ENCODE data around the gene TMX2. TPM values are rescaled to one million over a fixed set of nuclear protein-coding genes. Genes with fewer than 3 reads are reported as not detected.

The TMX2 gene
- total RNA-seq, 1 experiment from 2014 or later: 93.9 TPM

DNA sequence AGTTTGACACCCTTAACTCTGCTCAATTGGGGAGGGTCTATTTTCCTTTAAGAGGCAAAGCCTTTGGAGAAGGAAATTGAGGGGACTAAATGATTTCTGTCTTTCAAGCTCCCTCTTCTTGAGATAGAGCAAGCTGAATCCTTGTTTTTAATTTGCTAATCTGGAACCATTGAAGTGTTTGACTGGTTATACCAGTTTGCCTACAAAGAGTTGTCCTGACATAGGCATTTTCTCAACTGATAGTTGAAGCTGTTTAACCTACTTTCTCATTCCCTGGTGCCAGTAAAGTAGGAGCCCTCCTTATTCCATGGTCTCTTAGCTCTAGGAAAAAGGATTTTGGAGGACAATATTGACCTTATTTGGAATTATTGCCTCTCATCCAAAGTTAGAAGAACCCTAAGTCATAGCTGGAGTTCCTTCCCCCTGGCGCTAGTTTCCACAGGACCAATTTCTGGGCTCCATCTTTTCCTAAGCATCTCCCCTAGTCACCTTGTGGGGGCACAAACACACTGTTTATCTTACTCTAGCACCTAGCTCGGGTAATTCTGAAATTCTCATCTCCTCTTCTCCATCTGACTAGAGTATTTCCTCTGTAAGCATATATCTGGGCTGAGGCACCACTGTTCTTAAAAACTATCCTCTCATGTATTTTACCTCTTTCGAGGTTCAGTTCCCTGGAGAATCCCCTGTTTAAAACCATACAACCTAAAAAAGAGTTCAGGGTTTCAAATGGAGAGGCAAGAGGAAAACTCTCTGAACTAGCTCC lies 37.0 kb upstream of the TMX2 start:
- Histone ChIP-seq H3K4me3 (replicated peaks in 1 of 2; ENCODE audit: low read depth in 1 of 2, low read length in 2 of 2) (no peak overlapping the region), H3K9me2 (ENCODE audit: insufficient read depth) (no peaks in the 10 kb centered on the region), H3K27me3 (ENCODE audit: insufficient read depth, low read length) (no peaks in the 10 kb centered on the region), H3K9ac (ENCODE audit: low read length) (no peak overlapping the region), H3K36me3 (ENCODE audit: control insufficient read depth in 1 of 2, insufficient read depth in 2 of 2, low read length in 2 of 2) (peaks cover 27 to 40% of the 10 kb centered on the region in 2 experiments), H3K4me1 (ENCODE audit: control insufficient read depth in 1 of 2, insufficient read depth in 2 of 2, low read length in 2 of 2) (peaks cover 0 to 6% of the 10 kb centered on the region in 2 experiments; a peak in 1 of 4 replicates), H3K9me3 (ENCODE audit: control insufficient read depth in 1 of 2, insufficient read depth in 1 of 2, low read depth in 1 of 2, low read length in 2 of 2) (no peaks in the 10 kb centered on the region), H2AFZ (ENCODE audit: low read depth, low read length, poor library complexity, severe bottlenecking) (no peak overlapping the region), H4K20me1 (ENCODE audit: insufficient read depth) (0 out of 2 replicates have a peak, but pooled peaks cover 4% of the 10 kb centered on the region), H3K4me2 (ENCODE audit: low read length) (no peak overlapping the region), H3K79me2 (ENCODE audit: insufficient read depth, low read length) (peaks cover 95% of the 10 kb centered on the region), H3K27ac (ENCODE audit: low read depth, low read length) (no peak overlapping the region)
- TF ChIP-seq RAD21 (IDR thresholded peaks at IDR 0.05; ENCODE audit: low read depth) (no peak), YY1 (IDR thresholded peaks at IDR 0.05; ENCODE audit: extremely low read depth, insufficient replicate concordance, low read depth, low read length) (no peak), POLR2A (IDR thresholded peaks at IDR 0.05; ENCODE audit: borderline replicate concordance, extremely low read depth, insufficient read depth, insufficient read length) (no peak), TCF7L2 (IDR thresholded peaks at IDR 0.05; ENCODE audit: borderline replicate concordance, extremely low read depth, insufficient read depth, insufficient read length) (no peak), EZH2phosphoT487 (IDR thresholded peaks at IDR 0.05; ENCODE audit: borderline replicate concordance) (no peak), JUND (IDR thresholded peaks at IDR 0.05) (no peak), FOSL1 (IDR thresholded peaks at IDR 0.05; ENCODE audit: low read depth) (no peak), EGR1 (IDR thresholded peaks at IDR 0.05; ENCODE audit: low read depth) (no peak), CBX3 (IDR thresholded peaks at IDR 0.05; ENCODE audit: low read depth) (no peak), SIN3A (IDR thresholded peaks at IDR 0.05; ENCODE audit: low read depth) (no peak), MAX (IDR thresholded peaks at IDR 0.05) (no peak), EZH2 (IDR thresholded peaks at IDR 0.05) (no peak), ATF3 (IDR thresholded peaks at IDR 0.05) (no peak)
- TF ChIP-seq, protein P1, sequence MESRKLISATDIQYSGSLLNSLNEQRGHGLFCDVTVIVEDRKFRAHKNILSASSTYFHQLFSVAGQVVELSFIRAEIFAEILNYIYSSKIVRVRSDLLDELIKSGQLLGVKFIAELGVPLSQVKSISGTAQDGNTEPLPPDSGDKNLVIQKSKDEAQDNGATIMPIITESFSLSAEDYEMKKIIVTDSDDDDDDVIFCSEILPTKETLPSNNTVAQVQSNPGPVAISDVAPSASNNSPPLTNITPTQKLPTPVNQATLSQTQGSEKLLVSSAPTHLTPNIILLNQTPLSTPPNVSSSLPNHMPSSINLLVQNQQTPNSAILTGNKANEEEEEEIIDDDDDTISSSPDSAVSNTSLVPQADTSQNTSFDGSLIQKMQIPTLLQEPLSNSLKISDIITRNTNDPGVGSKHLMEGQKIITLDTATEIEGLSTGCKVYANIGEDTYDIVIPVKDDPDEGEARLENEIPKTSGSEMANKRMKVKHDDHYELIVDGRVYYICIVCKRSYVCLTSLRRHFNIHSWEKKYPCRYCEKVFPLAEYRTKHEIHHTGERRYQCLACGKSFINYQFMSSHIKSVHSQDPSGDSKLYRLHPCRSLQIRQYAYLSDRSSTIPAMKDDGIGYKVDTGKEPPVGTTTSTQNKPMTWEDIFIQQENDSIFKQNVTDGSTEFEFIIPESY (IDR thresholded peaks at IDR 0.05; ENCODE audit: extremely low read depth, insufficient replicate concordance, low read length): no peak
- TF ChIP-seq, protein P2, sequence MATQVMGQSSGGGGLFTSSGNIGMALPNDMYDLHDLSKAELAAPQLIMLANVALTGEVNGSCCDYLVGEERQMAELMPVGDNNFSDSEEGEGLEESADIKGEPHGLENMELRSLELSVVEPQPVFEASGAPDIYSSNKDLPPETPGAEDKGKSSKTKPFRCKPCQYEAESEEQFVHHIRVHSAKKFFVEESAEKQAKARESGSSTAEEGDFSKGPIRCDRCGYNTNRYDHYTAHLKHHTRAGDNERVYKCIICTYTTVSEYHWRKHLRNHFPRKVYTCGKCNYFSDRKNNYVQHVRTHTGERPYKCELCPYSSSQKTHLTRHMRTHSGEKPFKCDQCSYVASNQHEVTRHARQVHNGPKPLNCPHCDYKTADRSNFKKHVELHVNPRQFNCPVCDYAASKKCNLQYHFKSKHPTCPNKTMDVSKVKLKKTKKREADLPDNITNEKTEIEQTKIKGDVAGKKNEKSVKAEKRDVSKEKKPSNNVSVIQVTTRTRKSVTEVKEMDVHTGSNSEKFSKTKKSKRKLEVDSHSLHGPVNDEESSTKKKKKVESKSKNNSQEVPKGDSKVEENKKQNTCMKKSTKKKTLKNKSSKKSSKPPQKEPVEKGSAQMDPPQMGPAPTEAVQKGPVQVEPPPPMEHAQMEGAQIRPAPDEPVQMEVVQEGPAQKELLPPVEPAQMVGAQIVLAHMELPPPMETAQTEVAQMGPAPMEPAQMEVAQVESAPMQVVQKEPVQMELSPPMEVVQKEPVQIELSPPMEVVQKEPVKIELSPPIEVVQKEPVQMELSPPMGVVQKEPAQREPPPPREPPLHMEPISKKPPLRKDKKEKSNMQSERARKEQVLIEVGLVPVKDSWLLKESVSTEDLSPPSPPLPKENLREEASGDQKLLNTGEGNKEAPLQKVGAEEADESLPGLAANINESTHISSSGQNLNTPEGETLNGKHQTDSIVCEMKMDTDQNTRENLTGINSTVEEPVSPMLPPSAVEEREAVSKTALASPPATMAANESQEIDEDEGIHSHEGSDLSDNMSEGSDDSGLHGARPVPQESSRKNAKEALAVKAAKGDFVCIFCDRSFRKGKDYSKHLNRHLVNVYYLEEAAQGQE (IDR thresholded peaks at IDR 0.05; ENCODE audit: low read depth): no peak
- intact Hi-C loops (cut with micrococcal nuclease): no loop called here
- ChIA-PET CTCF (interaction anchor here (0.7 kb wide), 1 partner anchor 125 kb away, joined by 3 read pairs; no protein-coding TSS in a partner anchor), POLR2A (no interaction called here), RAD21 (ENCODE audit: low non-redundant PET in 1 of 2, low total read pairs in 2 of 2, uncharacterized antibody in 2 of 2, unreplicated experiment in 2 of 2) (interaction anchor here in 1 of 2 experiments (0.6 kb wide), 1 partner anchor 28 kb away, joined by 3 read pairs; no protein-coding TSS in a partner anchor)
- BruUV-seq (replicated peaks): no TSS peak
- ATAC-seq (no peak), DNase-seq (ENCODE audit: low read depth, low spot score) (no peak)
